Measurements from ENCODE around the gene DNAJB11. TPM values are rescaled to one million over a fixed set of nuclear protein-coding genes. Genes with fewer than 3 reads are reported as not detected.

The DNAJB11 gene
- total RNA-seq, 4 donors from 2014 or later: 28.1 to 38.2 (median 31.7) TPM

DNA sequence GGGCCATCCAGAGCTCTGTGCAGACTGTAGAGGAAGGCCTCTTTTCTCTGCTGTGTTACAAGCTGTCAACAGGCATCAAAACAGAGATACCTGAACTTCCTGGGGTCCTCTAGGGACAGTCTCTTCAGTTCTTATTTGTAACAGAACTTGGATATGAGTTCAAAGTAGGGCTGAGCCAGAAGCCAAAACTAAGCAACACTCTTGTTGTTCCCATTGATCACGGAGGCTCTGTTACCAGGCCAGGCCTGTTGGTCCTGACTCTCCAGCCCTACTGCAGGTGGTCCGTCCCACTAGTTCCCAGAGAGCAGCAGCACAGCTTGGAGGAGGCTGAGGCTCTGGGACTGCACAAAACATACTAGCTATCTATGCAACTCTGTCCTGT is 29.3 kb downstream of the DNAJB11 start:
- TF ChIP-seq, protein P1, sequence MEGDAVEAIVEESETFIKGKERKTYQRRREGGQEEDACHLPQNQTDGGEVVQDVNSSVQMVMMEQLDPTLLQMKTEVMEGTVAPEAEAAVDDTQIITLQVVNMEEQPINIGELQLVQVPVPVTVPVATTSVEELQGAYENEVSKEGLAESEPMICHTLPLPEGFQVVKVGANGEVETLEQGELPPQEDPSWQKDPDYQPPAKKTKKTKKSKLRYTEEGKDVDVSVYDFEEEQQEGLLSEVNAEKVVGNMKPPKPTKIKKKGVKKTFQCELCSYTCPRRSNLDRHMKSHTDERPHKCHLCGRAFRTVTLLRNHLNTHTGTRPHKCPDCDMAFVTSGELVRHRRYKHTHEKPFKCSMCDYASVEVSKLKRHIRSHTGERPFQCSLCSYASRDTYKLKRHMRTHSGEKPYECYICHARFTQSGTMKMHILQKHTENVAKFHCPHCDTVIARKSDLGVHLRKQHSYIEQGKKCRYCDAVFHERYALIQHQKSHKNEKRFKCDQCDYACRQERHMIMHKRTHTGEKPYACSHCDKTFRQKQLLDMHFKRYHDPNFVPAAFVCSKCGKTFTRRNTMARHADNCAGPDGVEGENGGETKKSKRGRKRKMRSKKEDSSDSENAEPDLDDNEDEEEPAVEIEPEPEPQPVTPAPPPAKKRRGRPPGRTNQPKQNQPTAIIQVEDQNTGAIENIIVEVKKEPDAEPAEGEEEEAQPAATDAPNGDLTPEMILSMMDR (IDR thresholded peaks at IDR 0.05; ENCODE audit: low read depth): no peak

DNA sequence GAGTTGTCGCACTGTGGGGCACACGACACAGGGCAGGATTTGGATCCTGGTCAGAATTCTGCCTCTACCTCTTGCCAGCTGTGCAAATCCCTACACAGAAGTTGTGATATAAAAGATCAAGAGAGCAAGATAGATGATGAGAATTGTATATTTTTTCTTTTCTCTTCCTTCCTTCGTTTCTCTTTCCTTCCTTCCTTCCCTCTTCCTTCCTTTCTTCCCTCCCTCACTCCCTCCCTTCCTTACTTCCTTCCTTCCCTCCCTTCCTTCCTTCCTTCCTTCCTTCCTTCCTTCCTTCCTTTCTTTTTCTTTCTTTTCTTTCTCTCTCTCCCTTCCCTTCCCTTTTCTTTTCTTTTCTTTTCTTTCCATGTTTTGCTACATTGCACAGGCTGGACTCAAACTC is 30.4 kb downstream of the DNAJB11 start:
- TF ChIP-seq, protein P1 (IDR thresholded peaks at IDR 0.05; ENCODE audit: low read depth): no peak

DNA sequence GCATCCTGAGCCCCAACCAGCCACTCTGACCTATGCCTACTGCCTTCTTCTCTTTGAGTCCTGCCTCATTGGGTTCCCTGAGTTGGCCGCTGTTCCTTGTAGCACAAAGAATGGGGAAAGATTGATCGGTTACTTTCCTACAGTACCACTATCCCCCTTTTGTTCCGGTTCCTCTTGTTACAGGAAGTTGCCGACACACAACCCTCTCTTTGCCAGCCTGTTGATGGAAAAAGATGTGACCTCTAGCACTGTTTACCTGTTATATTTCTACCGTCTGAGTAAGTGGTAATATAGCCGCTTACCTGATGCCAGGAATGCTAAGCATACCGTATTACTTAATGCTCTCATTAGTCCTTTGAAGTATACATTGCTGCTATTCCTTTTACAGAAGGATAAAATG is 32.6 kb downstream of the DNAJB11 start:
- TF ChIP-seq, protein P1 (IDR thresholded peaks at IDR 0.05; ENCODE audit: low read depth): no peak

DNA sequence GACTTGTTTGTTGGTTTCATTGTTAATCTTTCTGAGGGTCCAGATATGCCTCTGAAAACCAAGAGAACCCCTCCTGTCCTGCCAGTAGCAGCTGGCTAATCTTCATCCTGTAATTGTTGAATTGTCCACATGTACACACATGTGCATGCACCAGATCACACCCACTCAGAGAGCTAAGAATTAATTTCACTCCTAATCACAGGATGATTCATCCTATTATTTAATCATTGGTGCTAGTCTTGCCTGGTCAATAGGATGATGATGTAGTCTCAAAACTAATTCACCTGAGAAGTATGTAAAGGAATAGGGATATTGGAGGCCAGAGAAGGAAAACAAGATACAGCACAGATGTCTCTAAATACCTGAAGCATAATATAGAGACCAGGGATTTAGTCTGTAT is 34.6 kb downstream of the DNAJB11 start:
- TF ChIP-seq, protein P1 (IDR thresholded peaks at IDR 0.05; ENCODE audit: low read depth): no peak

DNA sequence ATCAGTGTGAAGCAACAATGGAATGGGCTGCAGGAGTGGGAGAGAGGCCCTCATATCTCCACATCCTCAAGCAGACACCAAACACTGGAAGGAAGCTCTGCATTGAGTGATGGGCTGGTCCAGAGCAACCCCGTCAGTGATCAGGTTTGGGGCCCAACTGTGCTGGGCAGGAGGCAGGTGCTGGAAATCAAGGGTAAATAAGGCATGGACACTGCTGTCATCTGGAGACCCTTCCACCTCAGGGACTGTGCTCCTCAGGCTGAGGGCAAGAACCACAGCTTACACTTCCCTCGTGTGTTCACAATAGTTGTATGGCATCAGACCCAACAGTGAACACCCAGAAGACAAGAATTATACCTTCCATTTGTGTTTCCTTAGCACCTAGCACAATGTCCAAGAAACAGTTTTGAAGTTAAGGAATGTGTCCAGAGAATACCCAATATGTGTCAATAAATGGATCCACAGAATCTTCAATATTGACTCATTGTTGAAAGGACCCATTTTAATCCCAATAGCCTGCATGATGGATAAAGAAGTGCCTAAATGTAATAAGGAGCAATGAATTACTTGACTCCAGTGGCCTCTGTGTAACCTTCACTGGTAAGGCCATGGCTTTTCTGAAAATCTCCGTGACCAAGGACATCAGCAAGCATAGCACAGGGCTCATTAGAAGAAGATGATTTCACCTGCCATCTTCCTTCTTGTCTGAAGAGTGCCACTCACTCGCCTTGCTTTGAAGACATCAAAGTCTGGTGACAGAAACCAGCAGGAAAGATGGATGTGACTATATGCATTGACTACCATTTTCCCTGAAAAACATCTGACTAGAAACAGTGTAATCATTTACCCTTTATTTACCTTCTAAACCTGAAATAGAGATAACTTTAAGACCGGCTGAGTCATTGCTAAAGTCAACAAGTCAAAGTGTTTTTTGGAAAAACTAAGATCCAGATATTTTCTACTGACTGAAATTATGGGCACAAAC is 35.3 kb downstream of the DNAJB11 start:
- TF ChIP-seq, protein P1 (IDR thresholded peaks at IDR 0.05; ENCODE audit: low read depth): no peak

DNA sequence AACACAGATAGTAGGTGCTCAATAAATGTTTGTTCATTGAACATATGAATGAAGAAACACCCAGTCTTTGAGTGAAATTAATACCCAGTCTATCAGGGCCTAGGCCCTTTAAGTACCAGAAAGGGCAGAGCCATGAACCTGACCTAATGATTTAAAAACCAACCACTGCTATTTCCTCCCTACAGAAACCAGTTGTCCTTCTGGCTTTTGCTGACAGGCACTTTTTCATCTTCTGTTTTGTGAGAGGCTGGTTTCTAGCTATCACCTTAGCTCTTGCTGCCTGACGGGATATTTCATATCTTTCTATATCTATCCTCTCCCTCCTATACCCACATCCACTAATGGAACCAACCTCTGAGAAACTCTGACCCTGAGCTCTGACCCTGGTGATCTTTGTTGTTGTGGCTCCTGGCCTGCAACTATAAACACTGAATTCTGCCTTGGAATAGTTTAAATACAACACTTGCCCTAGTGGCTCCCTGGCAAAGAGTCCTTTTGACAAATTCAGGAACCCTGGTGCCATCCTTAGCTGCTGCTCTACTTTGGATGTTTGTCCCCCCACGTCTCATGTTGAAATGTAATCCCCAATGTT is 38.2 kb downstream of the DNAJB11 start:
- TF ChIP-seq, protein P1 (IDR thresholded peaks at IDR 0.05; ENCODE audit: low read depth): no peak

DNA sequence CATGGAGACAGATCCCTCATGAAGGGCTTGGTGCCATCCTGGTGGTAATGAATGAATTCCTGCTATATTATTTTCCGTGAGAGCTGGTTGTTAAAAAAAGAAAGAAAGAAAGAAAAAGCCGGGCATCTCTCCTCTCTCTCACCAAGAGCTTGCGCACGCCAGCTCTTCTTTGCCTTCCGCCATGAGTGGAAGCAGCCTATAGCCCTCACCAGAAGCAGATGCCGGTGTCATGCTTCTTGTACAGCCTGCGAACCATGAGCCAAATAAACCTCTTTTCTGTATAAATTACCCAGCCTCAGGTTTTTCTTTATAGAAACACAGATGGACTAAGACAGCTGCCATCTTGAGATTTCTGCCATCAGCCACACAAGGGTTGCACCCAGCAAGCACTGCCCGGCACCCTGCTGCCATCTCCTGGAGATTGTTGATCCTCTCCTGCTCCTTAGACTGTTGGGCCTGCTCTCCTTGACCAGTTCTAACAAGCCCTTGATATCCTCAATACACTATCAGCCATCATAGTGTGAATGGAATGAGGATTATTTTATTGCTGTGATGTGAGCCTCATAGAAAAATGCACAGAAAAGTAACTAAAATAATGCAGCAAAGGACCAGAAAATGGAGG is 38.8 kb downstream of the DNAJB11 start:
- TF ChIP-seq, protein P1 (IDR thresholded peaks at IDR 0.05; ENCODE audit: low read depth): no peak
